ENCODE results near the gene COMMD3. TPM values are rescaled to one million over a fixed set of nuclear protein-coding genes. Genes with fewer than 3 reads are reported as not detected.
"Not testable (repeated sequence)": the region's sequence is repeated elsewhere in the genome, so short reads cannot be mapped to it uniquely, and the experiment has no call there.

The COMMD3 gene
- total and polyA plus RNA-seq, 10 donors, result 43.5 to 76.0 (median 53.4) TPM

DNA sequence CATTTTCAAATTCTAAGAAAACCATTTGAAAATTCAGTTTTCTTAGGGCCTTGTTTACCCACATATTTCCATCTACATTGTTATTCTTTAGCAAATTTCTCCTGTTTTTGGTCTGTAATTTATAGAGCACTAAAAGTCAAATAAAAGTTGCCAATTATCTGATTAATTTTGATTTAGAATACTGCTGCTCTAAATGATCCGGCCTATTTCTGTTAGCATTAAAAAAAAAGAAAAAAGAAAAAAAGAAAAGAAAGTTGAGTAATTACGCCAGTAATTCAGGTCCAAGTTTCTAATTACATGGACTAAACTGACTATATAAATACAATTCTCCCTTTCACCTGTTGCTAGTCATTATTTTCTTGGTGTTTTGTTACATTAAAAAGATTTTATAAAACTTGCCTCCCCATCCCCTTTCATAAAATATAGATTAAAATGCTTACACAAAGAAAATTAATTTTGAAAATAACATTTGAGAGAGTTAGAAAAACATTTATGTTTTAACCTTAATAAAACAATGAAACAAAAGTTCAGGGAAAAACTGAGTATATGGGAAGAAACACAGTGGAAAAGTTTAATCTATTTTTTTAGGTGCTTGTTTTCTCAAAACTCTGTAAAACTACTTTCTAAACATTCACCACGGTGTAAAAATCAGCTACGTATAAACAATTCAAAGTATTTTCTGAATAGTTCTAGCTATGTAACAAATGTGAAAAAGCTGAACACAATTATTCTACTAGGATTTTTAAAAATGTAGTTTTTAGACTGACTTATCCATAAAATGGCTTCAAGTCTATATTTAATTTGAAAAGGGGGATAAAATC is 6.8 kb upstream of the COMMD3 start:
- Histone ChIP-seq H3K9me3 (no peaks in the 10 kb centered on the region), H3K4me3 (no peak overlapping the region), H3K27ac (no peak overlapping the region), H3K4me1 (no peaks in the 10 kb centered on the region), H3K27me3 (replicated peaks in 1 of 7) (no peaks in the 10 kb centered on the region), H3K36me3 (no peaks in the 10 kb centered on the region)
- intact Hi-C loops (cut with DNase I; ENCODE audit: low total_unique reads), result no loop called here
- TF ChIP-seq POLR2AphosphoS5 (IDR thresholded peaks at IDR 0.05), result no peak
- TF ChIP-seq, protein P1, sequence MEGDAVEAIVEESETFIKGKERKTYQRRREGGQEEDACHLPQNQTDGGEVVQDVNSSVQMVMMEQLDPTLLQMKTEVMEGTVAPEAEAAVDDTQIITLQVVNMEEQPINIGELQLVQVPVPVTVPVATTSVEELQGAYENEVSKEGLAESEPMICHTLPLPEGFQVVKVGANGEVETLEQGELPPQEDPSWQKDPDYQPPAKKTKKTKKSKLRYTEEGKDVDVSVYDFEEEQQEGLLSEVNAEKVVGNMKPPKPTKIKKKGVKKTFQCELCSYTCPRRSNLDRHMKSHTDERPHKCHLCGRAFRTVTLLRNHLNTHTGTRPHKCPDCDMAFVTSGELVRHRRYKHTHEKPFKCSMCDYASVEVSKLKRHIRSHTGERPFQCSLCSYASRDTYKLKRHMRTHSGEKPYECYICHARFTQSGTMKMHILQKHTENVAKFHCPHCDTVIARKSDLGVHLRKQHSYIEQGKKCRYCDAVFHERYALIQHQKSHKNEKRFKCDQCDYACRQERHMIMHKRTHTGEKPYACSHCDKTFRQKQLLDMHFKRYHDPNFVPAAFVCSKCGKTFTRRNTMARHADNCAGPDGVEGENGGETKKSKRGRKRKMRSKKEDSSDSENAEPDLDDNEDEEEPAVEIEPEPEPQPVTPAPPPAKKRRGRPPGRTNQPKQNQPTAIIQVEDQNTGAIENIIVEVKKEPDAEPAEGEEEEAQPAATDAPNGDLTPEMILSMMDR (IDR thresholded peaks at IDR 0.05 in 8 of 11, conservative IDR thresholded peaks at IDR 0.05 in 3 of 11), result no peak
- TF ChIP-seq POLR2A (IDR thresholded peaks at IDR 0.05), result no peak
- DNase-seq, result no peak
- 94 to 97% (median 96%) methylated on average over 4 of the region's 4 CpGs for WGBS, 5 donors

DNA sequence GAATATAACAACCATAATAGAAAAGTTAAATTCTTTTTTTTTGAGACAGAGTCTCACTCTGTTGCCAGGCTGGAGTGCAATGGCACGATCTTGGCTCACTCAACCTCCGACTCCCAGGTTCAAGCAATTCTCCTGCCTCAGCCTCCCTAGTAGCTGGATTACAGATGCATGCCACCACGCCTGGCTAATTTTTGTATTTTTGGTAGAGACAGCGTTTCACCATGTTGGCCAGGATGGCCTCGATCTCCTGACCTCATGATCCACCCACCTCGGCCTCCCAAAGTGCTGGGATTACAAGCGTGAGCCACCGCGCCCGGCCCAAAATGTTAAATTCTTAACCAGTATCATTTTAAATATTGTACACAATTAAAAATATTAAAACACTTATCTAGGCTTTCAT is 6.2 kb upstream of the COMMD3 start:
- not testable (repeated sequence) for H3K36me3 ChIP-seq; H3K9me3 ChIP-seq; H3K4me1 ChIP-seq; H3K4me3 ChIP-seq; DNase-seq; H3K27ac ChIP-seq; H3K27me3 ChIP-seq (replicated peaks in 1 of 7)
- intact Hi-C loops (cut with DNase I; ENCODE audit: low total_unique reads), result loop anchor here (10.0 kb wide), 1 partner anchor 55 kb away; no protein-coding TSS in a partner anchor
- WGBS, 5 donors, result 94 to 98% (median 95%) methylated on average over 10 of the region's 10 CpGs

DNA sequence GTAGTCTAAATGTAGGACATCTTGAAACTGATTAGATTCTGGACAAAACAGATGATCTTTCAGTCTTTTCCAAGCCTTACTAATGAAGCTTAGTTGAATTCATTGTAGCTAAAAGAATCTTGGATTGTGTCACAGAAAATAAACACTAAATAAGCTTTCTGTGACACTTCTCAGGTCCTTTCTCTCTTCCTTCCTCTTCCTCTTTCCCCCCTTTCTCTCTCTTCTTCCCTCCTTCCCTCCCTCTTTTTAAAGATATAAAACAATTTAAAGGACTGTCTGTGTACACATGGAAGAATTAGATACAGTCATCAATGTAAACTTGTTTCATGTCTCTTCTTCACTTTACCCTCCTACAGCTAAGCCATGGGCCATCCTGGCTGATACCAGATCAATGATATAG is 5.3 kb upstream of the COMMD3 start:
- Histone ChIP-seq H3K27me3 (replicated peaks in 1 of 7) (no peaks in the 10 kb centered on the region), H3K36me3 (no peaks in the 10 kb centered on the region), H3K27ac (no peak overlapping the region), H3K4me1 (peaks cover 4 to 14% (median 10%) of the 10 kb centered on the region in 6 donors), H3K9me3 (no peaks in the 10 kb centered on the region), H3K4me3 (no peak overlapping the region)
- intact Hi-C loops (cut with DNase I; ENCODE audit: low total_unique reads), result loop anchor here (10.0 kb wide), 1 partner anchor 56 kb away; no protein-coding TSS in a partner anchor
- no peak for DNase-seq
- TF ChIP-seq POLR2A (IDR thresholded peaks at IDR 0.05), result no peak
- TF ChIP-seq, protein P1 (IDR thresholded peaks at IDR 0.05 in 8 of 11, conservative IDR thresholded peaks at IDR 0.05 in 3 of 11), result no peak
- TF ChIP-seq POLR2AphosphoS5 (IDR thresholded peaks at IDR 0.05), result no peak

DNA sequence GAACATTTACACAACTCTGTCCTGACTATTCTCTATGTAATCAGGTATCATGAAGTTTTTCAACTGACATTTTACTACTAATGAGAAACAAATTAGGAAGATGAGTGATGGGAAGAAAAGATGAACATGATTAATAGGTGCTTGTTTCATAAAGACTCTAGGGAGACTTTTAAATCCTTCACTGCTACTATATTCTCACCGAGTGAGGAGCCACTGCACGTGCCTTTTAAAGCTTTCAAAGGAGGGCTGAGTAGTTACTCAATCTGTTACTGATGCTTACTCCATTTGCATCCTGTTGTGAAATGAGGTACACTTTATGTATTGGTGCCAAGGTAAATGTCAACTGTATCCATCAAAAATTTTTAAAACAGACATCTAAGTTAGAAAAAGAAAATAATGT is 1.3 kb upstream of the COMMD3 start:
- H3K4me3 ChIP-seq, result peak overlapping the region in 3 of 8 donors; percentile 75 to 95 (median 88)
- no peak for DNase-seq
- peak overlapping the region in 2 of 8 donors; percentile 92 to 96 for H3K27ac ChIP-seq
- no peaks in the 10 kb centered on the region for H3K27me3 ChIP-seq (replicated peaks in 1 of 7)
- H3K36me3 ChIP-seq, result no peaks in the 10 kb centered on the region
- no peak for TF ChIP-seq POLR2A (IDR thresholded peaks at IDR 0.05)
- TF ChIP-seq POLR2AphosphoS5 (IDR thresholded peaks at IDR 0.05), result no peak
- TF ChIP-seq, protein P1 (IDR thresholded peaks at IDR 0.05 in 8 of 11, conservative IDR thresholded peaks at IDR 0.05 in 3 of 11), result no peak
- intact Hi-C loops (cut with DNase I; ENCODE audit: low total_unique reads), result loop anchor here (10.0 kb wide), 1 partner anchor 60 kb away; no protein-coding TSS in a partner anchor
- H3K9me3 ChIP-seq, result no peaks in the 10 kb centered on the region
- H3K4me1 ChIP-seq, result peaks cover 18 to 48% (median 39%) of the 10 kb centered on the region in 6 donors
- WGBS, 5 donors, result 22 to 47% (median 39%) methylated on average over 2 of the region's 2 CpGs

All from spleen (tissue), 11 donors.